ENCODE data around the gene SEMA4D. TPM values are rescaled to one million over a fixed set of nuclear protein-coding genes. Genes with fewer than 3 reads are reported as not detected.

SEMA4D gene
- total RNA-seq, 1 donor from 2014 or later = 2.9 TPM

GRCh38 chr9:89444925-89445765 lies 52.8 kb downstream of the SEMA4D start:
- DNase-seq = no peak

GRCh38 chr9:89444274-89444673 lies 53.6 kb downstream of the SEMA4D start:
- DNase-seq = no peak

- peak; percentile 12 for DNase-seq
Measured at GRCh38 chr9:89442981-89443814, 54.7 kb downstream of the SEMA4D start.

GRCh38 chr9:89442501-89442978 lies 55.4 kb downstream of the SEMA4D start:
- no peak for DNase-seq

- no peak for DNase-seq
Measured at GRCh38 chr9:89441986-89442385, 55.9 kb downstream of the SEMA4D start.

GRCh38 chr9:89441655-89441970 lies 56.3 kb downstream of the SEMA4D start:
- DNase-seq = no peak

GRCh38 chr9:89440951-89441654 lies 56.8 kb downstream of the SEMA4D start:
- DNase-seq = no peak

- no peak for DNase-seq
Measured at GRCh38 chr9:89440548-89440947, 57.4 kb downstream of the SEMA4D start.

- no peak for DNase-seq
Measured at GRCh38 chr9:89440046-89440445, 57.9 kb downstream of the SEMA4D start.

- DNase-seq = no peak
Measured at GRCh38 chr9:89439571-89439970, 58.3 kb downstream of the SEMA4D start.

GRCh38 chr9:89438194-89438593 lies 59.7 kb downstream of the SEMA4D start:
- DNase-seq = no peak

- DNase-seq = no peak
Measured at GRCh38 chr9:89437772-89438171, 60.1 kb downstream of the SEMA4D start.

- no peak for DNase-seq
Measured at GRCh38 chr9:89436963-89437625, 60.8 kb downstream of the SEMA4D start.

- DNase-seq = no peak
Measured at GRCh38 chr9:89436326-89436725, 61.6 kb downstream of the SEMA4D start.

- no peak for DNase-seq
Measured at GRCh38 chr9:89435071-89435823, 62.7 kb downstream of the SEMA4D start.

GRCh38 chr9:89434636-89435035 lies 63.3 kb downstream of the SEMA4D start:
- no peak for DNase-seq

- no peak for DNase-seq
Measured at GRCh38 chr9:89433826-89434225, 64.1 kb downstream of the SEMA4D start.

GRCh38 chr9:89432986-89433530 lies 64.9 kb downstream of the SEMA4D start:
- DNase-seq = no peak

- DNase-seq = no peak
Measured at GRCh38 chr9:89431930-89432725, 65.8 kb downstream of the SEMA4D start.

- no peak for DNase-seq
Measured at GRCh38 chr9:89430995-89431394, 66.9 kb downstream of the SEMA4D start.
